Hematopoietic multipotent progenitor cell treated with erythropoietin and hydrocortisone succinate and interleukin-3 and kit ligand, for 4 days (in vitro differentiated cells): ENCODE data around the gene PPP1R15A.
A peak's percentile ranks its signal among the peaks of the same experiment; 100 is the strongest.
"Not testable (repeated sequence)": the region's sequence is repeated elsewhere in the genome, so short reads cannot be mapped to it uniquely, and the experiment has no call there.

Experiments used
- DNase-seq: peaks from one replicate; pipeline ENCODE4 v3.0.0-alpha.2; 2015

Gene PPP1R15A

DNA sequence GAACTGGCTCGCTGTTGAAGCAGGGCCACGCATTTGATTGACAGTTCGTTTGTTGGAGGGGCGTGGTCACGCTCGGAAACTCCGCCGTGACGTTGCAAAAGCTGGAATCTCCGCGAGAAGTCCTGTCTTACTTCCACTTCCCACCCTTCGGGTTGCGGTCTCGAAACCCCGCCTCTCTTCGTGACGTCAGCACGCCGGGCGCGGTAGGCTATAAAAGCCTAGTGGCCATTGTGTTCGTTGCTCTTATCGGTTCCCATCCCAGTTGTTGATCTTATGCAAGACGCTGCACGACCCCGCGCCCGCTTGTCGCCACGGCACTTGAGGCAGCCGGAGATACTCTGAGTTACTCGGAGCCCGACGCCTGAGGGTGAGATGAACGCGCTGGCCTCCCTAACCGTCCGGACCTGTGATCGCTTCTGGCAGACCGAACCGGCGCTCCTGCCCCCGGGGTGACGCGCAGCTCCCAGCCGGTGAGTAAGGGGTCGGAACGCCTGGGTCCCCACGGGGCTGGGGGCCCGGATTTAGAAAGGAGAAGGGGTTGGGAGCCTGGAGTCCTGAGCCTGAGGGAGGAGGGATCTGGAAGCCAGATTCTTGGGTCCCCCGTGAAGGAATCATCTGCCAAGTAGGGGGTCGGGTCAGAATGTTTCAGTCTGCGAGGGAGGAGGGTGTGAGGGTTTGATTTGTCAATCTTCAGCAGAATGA lies at the start of gene PPP1R15A:
Gene PPP1R15A (plus strand): TSS at position 240 of the 702 bp plus-strand sequence. CDS start 813 bp downstream, outside the sequence.
- DNase-seq, result peak; percentile 98

DNA sequence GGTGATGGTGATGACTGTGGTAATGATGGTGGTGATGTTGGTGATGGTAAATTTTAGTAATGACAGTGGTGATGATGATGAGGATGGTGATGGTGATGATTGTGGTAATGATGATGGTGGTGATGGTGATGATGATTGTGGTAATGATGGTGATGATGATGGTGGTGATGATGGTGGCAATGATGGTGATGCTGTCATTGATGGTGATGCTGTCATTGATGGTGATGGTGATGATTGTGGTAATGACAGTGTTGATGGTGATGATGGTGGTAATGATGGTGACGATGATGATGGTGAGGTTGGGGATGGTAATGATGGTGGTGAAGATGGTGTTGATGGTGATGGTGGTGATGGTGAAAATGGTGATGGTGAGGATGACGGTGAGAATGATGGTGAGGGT lies 49.7 kb upstream of the PPP1R15A start:
- DNase-seq, result no peak

- DNase-seq, result no peak
Measured at GRCh38 chr19:48826606-48827020, 45.6 kb upstream of the PPP1R15A start.

- DNase-seq, result no peak
Measured at GRCh38 chr19:48830088-48830487, 42.1 kb upstream of the PPP1R15A start.

- no peak for DNase-seq
Measured at GRCh38 chr19:48830965-48831364, 41.3 kb upstream of the PPP1R15A start.

- DNase-seq, result no peak
Measured at GRCh38 chr19:48833049-48833448, 39.2 kb upstream of the PPP1R15A start.

DNA sequence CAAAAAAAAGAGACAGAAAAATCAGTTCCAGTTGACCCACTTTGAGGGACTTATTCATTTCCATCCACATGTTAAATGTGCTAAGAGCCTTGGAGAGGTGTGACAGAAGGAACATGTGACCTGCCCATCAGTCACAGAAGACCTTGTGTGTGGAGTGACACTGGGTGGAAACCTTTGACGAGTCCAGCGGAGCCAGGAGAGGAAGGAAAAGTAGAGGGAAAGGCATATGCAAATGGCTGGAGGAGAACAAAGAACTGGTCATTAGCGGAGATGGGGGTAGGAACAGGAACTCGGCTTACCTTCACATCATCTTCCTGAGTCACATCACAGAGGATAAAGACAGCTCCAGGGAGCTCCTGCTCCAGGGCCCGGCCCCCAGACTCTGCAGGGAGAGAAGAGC lies 38.2 kb upstream of the PPP1R15A start:
- no peak for DNase-seq

DNA sequence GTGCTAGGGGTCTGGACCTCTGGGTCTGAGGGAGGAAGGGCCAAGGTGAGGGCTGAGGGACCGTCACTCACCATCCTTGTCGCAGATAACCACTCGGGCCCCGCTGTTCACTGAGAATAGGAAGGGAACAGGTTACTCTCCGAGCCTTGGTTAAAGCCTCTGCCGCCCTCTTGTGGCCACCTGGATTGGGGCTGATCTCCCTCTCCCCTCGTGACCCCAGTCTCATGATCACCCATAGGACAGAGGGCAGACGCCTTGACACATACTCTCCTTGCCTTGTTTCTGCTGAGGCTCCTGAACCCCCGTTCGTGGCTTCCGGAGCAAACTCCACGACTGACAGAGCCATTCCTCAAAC lies 36.5 kb upstream of the PPP1R15A start:
- DNase-seq, result peak; percentile 97

DNA sequence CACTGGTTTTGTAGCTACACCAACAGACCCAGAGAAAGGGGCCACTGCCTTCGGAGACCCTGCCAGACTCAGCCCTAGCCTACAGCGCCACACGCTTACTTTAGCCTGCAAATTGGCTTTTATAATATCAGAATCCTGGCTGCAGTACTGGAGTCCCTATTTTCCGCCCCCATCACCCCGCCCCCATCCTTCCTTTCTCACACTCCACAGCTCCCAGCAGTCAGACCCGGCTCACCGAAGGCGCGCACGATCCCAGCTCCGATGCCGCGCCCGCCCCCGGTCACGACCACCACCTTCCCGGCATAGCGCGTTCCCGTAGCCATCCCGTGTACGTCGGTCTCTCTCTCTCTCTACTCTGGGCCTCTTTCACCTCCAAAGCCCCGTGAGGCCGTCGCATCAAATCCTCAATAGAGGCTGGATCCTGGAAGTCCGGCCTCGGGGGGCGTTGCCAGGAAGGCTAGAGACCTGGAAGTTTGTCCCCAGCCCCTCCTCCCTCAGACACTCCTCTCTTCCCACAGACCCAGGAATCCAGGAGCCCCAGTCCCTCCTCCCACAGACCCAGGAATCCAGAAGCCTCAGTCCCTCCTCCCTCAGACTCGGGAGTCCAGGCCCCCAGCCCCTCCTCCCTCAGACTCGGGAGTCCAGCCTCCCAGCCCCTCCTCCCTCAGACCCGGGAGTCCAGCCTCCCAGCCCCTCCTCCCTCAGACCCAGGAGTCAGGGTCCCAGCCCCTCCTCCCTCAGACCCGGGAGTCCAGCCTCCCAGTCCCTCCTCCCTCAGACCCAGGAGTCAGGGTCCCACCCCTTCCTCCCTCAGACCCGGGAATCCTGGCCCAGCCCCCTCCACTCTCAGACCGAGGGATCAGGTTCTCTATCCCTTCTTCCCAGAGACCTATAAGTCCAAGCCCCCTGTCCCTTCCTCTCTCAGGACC lies 35.9 kb upstream of the PPP1R15A start, which contains the start of gene HSD17B14:
Gene HSD17B14 (minus strand): TSS at position 403 of the 929 bp plus-strand sequence. CDS start 80 bp downstream, at position 323.
- no peak for DNase-seq

DNA sequence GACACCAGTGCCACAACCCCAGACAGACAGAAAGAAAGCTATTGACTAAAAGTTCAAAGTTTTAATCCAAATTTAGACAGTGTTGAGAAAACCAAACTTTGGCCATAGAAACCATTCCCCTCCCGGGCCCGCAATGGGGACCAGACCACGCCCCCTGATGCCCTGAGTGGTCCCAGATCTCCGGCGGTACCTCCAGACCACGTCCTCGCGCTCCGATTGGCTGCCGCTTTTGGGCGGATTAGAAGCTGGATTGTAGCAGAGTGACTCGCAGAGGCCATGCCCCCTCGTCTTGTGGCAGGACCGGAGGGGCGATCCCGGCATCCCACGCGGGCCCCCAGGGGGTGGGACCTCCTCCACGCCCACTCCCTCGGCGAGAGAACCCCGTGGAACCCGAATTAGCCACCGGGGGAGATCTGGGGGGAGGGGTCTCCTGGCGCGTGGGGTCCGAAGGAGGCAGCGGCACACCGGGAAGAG lies 35.1 kb upstream of the PPP1R15A start:
- DNase-seq, result peak; percentile 97

DNA sequence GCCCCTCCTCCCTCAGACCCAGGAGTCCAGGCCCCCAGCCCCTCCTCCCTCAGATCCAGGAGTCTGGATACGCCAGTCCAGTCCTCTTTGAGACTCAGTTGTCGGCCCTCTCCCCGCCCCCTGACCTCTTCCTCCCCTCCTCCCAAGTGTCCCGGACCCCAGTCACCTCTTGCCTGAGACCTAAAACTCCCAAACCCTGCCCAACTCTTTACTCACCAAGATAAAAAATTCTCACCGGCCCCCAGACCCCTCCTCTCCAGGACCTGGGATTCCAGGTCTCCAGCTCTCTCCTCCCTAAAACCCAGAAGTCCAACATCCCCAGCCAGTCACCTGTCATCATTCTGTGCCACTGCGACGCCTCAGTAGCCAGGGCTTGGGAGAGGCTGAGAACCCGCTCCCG lies 34.5 kb upstream of the PPP1R15A start:
- no peak for DNase-seq

GRCh38 chr19:48841047-48841446 lies 31.2 kb upstream of the PPP1R15A start:
- no peak for DNase-seq

GRCh38 chr19:48841571-48841970 lies 30.6 kb upstream of the PPP1R15A start:
- no peak for DNase-seq

DNA sequence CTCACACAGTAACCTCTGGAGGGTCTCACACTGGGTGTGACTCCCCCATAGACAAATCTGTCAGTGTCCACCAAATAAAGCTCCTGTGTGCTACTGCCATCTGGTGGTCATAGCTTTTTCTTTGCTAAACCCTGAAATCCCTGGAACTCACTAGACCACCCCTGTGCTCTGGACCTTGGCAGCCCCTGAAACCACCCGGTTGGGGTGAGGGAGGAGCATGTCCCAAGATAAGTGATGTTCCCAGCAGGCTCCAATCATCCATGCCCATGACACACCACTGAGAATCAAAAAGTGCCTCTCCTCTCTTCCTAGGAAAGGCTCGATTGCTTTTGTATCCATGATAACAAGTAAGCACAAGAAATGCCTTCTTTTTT lies 29.4 kb upstream of the PPP1R15A start:
- peak; percentile 78 for DNase-seq

GRCh38 chr19:48844472-48844871 lies 27.7 kb upstream of the PPP1R15A start:
- no peak for DNase-seq

- DNase-seq, result no peak
Measured at GRCh38 chr19:48845384-48845783, 26.8 kb upstream of the PPP1R15A start.

DNA sequence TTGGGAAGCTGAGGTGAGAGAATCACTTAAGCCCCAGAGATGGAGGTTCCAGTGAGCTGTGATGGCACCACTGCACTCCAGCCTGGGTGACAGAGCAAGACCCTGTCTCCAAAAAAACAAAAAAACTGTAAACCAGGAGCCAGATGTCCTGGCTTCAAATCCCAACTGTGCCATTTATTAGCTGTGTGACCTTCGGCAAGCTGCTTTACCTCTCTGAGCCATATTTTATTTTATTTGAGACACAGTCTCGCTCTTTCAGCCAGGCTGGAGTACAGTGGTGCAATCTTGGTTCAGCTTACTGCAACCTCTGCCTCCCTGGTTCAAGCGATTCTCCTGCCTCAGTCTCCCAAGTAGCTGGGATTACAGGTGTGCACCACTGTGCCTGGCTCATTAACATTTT lies 25.6 kb upstream of the PPP1R15A start:
- DNase-seq, result not testable (repeated sequence)

GRCh38 chr19:48852292-48852691 lies 19.9 kb upstream of the PPP1R15A start:
- DNase-seq, result no peak

GRCh38 chr19:48853483-48853882 lies 18.7 kb upstream of the PPP1R15A start:
- DNase-seq, result no peak

- DNase-seq, result no peak
Measured at GRCh38 chr19:48854103-48854502, 18.1 kb upstream of the PPP1R15A start.

GRCh38 chr19:48856921-48857320 lies 15.3 kb upstream of the PPP1R15A start:
- no peak for DNase-seq

- DNase-seq, result peak; percentile 89
Measured at GRCh38 chr19:48858984-48859710, 13.1 kb upstream of the PPP1R15A start.
